Right lobe of liver (tissue), 4 donors: ENCODE measurements around the gene CACNA1D.

Experiments used
- POLR2A ChIP-seq: fragments of 450-650 bp; IDR thresholded peaks from one replicate; pipeline ENCODE4 v1.6.1; 2017; ENCODE audit warnings: antibody characterized with exemption, mild to moderate bottlenecking
- TF ChIP-seq, protein P1 (sequence below), 4 donors: fragments of 200-600 bp in 3 of 4; fragments of 450-650 bp in 1 of 4; IDR thresholded peaks; one replicate each; pipeline versions ENCODE4 v1.5.1 to v1.8.0; 2016 to 2022; ENCODE audit warnings: antibody characterized with exemption in 4 of 4, mild to moderate bottlenecking in 2 of 4
- donor health status: DM: no; HTN: no; CAD: no.
- donor health status: DM: no; HTN: no; CAD: no.
- donor health status: DM: no; HTN: yes; CAD: no.

- TF ChIP-seq, protein P1, sequence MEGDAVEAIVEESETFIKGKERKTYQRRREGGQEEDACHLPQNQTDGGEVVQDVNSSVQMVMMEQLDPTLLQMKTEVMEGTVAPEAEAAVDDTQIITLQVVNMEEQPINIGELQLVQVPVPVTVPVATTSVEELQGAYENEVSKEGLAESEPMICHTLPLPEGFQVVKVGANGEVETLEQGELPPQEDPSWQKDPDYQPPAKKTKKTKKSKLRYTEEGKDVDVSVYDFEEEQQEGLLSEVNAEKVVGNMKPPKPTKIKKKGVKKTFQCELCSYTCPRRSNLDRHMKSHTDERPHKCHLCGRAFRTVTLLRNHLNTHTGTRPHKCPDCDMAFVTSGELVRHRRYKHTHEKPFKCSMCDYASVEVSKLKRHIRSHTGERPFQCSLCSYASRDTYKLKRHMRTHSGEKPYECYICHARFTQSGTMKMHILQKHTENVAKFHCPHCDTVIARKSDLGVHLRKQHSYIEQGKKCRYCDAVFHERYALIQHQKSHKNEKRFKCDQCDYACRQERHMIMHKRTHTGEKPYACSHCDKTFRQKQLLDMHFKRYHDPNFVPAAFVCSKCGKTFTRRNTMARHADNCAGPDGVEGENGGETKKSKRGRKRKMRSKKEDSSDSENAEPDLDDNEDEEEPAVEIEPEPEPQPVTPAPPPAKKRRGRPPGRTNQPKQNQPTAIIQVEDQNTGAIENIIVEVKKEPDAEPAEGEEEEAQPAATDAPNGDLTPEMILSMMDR (IDR thresholded peaks at IDR 0.05) = no peak
- TF ChIP-seq POLR2A = no peak
Observed at GRCh38 chr3:53712817-53713388, 218.5 kb downstream of the CACNA1D start.
